MM.1S (cell line): ENCODE data around the gene CITED2.

Experiments used
- DNase-seq: peaks from one replicate; pipeline ENCODE4 v3.0.0-alpha.2; 2015
- H2AFZ ChIP-seq: fragments of 300-600 bp; sonication (generic); 2 replicates; pipeline ENCODE4 v1.6.0; 2016; ENCODE audit warnings: antibody characterized with exemption, low read length
- H3F3A ChIP-seq: fragments of 300-600 bp; sonication (generic); 2 replicates; pipeline ENCODE4 v1.6.1; 2016; ENCODE audit warnings: mild to moderate bottlenecking, antibody characterized with exemption, low read length, moderate library complexity, mixed read lengths; ENCODE audit not compliant: insufficient read depth
- H3K27ac ChIP-seq: fragments of 300-600 bp; sonication (generic); 2 replicates; pipeline ENCODE4 v1.5.1; 2016; ENCODE audit warnings: mild to moderate bottlenecking, low read length
- H3K27me3 ChIP-seq: fragments of 300-600 bp; sonication (generic); replicated peaks from 2 replicates; pipeline ENCODE4 v1.6.0; 2016; ENCODE audit warnings: low read length; ENCODE audit not compliant: insufficient read depth
- H3K36me3 ChIP-seq: fragments of 300-600 bp; sonication (generic); replicated peaks from 2 replicates; pipeline ENCODE4 v1.6.1; 2016; ENCODE audit warnings: mild to moderate bottlenecking, low read length, mixed read lengths; ENCODE audit not compliant: insufficient read depth
- H3K4me1 ChIP-seq: fragments of 300-600 bp; sonication (generic); 2 replicates; pipeline ENCODE4 v1.6.1; 2016; ENCODE audit warnings: low read length, mixed read lengths
- H3K4me2 ChIP-seq: fragments of 300-600 bp; sonication (generic); 2 replicates; pipeline ENCODE4 v1.6.0; 2016; ENCODE audit warnings: low read depth, low read length
- H3K4me3 ChIP-seq: fragments of 300-600 bp; sonication (generic); 2 replicates; pipeline ENCODE4 v1.5.1; 2016; ENCODE audit warnings: low read length, mixed read lengths
- H3K79me2 ChIP-seq: fragments of 300-600 bp; sonication (generic); 2 replicates; pipeline ENCODE4 v1.6.1; 2016; ENCODE audit warnings: mixed run types, low read length, mixed read lengths
- H3K9ac ChIP-seq: fragments of 300-600 bp; sonication (generic); 2 replicates; pipeline ENCODE4 v1.6.1; 2016; ENCODE audit warnings: low read length, mixed read lengths
- H3K9me2 ChIP-seq: fragments of 300-600 bp; sonication (generic); replicated peaks from 2 replicates; pipeline ENCODE4 v1.6.1; 2016; ENCODE audit warnings: mild to moderate bottlenecking, low read length, mixed read lengths; ENCODE audit not compliant: insufficient read depth
- H3K9me3 ChIP-seq: fragments of 300-600 bp; sonication (generic); replicated peaks from 2 replicates; pipeline ENCODE4 v1.6.1; 2016; ENCODE audit warnings: mild to moderate bottlenecking, low read length, mixed read lengths; ENCODE audit not compliant: insufficient read depth
- H4K20me1 ChIP-seq: fragments of 300-600 bp; sonication (generic); 2 replicates; pipeline ENCODE4 v1.6.1; 2016; ENCODE audit warnings: mild to moderate bottlenecking, low read length, moderate library complexity, mixed read lengths; ENCODE audit not compliant: insufficient read depth
- CTCF ChIP-seq: fragments of 300-600 bp; sonication (generic); IDR thresholded peaks from 2 replicates; pipeline ENCODE4 v1.5.1; 2016; ENCODE audit warnings: antibody characterized with exemption, low read length, mixed read lengths
- EZH2 ChIP-seq: fragments of 300-600 bp; sonication (generic); optimal IDR thresholded peaks from 2 replicates; pipeline ENCODE3; 2017; ENCODE audit warnings: low read depth, mild to moderate bottlenecking, antibody characterized with exemption, low read length, mixed read lengths
- EZH2phosphoT487 ChIP-seq: fragments of 300-600 bp; sonication (generic); IDR thresholded peaks from 2 replicates; pipeline ENCODE4 v1.6.1; 2018; ENCODE audit warnings: antibody characterized with exemption, low read length

CITED2 gene

GRCh38 chr6:139376604-139377218, 2.3 kb upstream of the CITED2 start:
- H3K36me3 ChIP-seq, result no peaks in the 10 kb centered on the region

GRCh38 chr6:139376017-139376330, 1.5 kb upstream of the CITED2 start:
- Histone ChIP-seq H3K36me3 (no peaks in the 10 kb centered on the region), H3K27me3 (no peaks in the 10 kb centered on the region), H3K4me3 (peak overlapping the region; percentile 98), H3K27ac (peak overlapping the region; percentile 95), H3F3A (peaks cover 33% of the 10 kb centered on the region), H4K20me1 (no peaks in the 10 kb centered on the region; the same call in 1 of the 2 replicates), H2AFZ (peak overlapping the region; percentile 97), H3K4me1 (peaks cover 19% of the 10 kb centered on the region), H3K9me3 (no peaks in the 10 kb centered on the region), H3K4me2 (peak overlapping the region; percentile 98), H3K9ac (peak overlapping the region; percentile 97), H3K79me2 (peaks cover 33% of the 10 kb centered on the region), H3K9me2 (no peaks in the 10 kb centered on the region)
- no peak for TF ChIP-seq EZH2phosphoT487
- no peak for TF ChIP-seq EZH2
- DNase-seq, result peak; percentile 35

More at GRCh38 chr6:139376604-139377218, 2.3 kb upstream of the CITED2 start:
- H3K27ac ChIP-seq, result peak overlapping the region; percentile 95; the same call in 1 of the 2 replicates
- peaks cover 25% of the 10 kb centered on the region for H3F3A ChIP-seq
- no peak for DNase-seq
- H3K27me3 ChIP-seq, result no peaks in the 10 kb centered on the region
- H3K4me2 ChIP-seq, result peak overlapping the region; percentile 98
- H3K4me1 ChIP-seq, result peaks cover 12% of the 10 kb centered on the region
- no peaks in the 10 kb centered on the region; the same call in 1 of the 2 replicates for H4K20me1 ChIP-seq
- H3K9me2 ChIP-seq, result no peaks in the 10 kb centered on the region
- H3K79me2 ChIP-seq, result peaks cover 26% of the 10 kb centered on the region
- H3K9ac ChIP-seq, result no peak overlapping the region
- H3K4me3 ChIP-seq, result peak overlapping the region; percentile 98; the same call in 1 of the 2 replicates
- peak overlapping the region; percentile 97 for H2AFZ ChIP-seq
- TF ChIP-seq EZH2phosphoT487 (no peak), EZH2 (no peak), CTCF (no peak)
- H3K9me3 ChIP-seq, result no peaks in the 10 kb centered on the region

GRCh38 chr6:139375226-139376016, 973 bp upstream of the CITED2 start:
- Histone ChIP-seq H3K4me1 (peaks cover 22% of the 10 kb centered on the region), H2AFZ (peak overlapping the region; percentile 97), H3K9ac (peak overlapping the region; percentile 97), H3K4me3 (peak overlapping the region; percentile 98), H3K27ac (peak overlapping the region; percentile 95), H3K27me3 (no peaks in the 10 kb centered on the region), H3K36me3 (no peaks in the 10 kb centered on the region), H3K4me2 (peak overlapping the region; percentile 98), H4K20me1 (no peaks in the 10 kb centered on the region; the same call in 1 of the 2 replicates), H3K9me2 (no peaks in the 10 kb centered on the region), H3K9me3 (no peaks in the 10 kb centered on the region), H3K79me2 (peaks cover 33% of the 10 kb centered on the region), H3F3A (peaks cover 38% of the 10 kb centered on the region)
- peak; percentile 96 for DNase-seq
- no peak for TF ChIP-seq EZH2
- TF ChIP-seq CTCF, result peak; percentile 18; the same call in 1 of the 2 replicates
